Measurements from ENCODE around the gene ADRA1B.
A peak's percentile ranks its signal among the peaks of the same experiment; 100 is the strongest.
"Not testable (repeated sequence)": the region's sequence is repeated elsewhere in the genome, so short reads cannot be mapped to it uniquely, and the experiment has no call there.

Gene ADRA1B

GRCh38 chr5:159965838-159966128 lies 49.5 kb downstream of the ADRA1B start:
- DNase-seq (ENCODE audit: low read depth, low spot score): not testable (repeated sequence)

- DNase-seq (ENCODE audit: low read depth, low spot score): no peak
Measured at GRCh38 chr5:159969966-159970365, 53.7 kb downstream of the ADRA1B start.

GRCh38 chr5:159971038-159971437 lies 54.8 kb downstream of the ADRA1B start:
- DNase-seq (ENCODE audit: low read depth, low spot score): no peak

GRCh38 chr5:159971514-159971913 lies 55.2 kb downstream of the ADRA1B start:
- DNase-seq (ENCODE audit: low read depth, low spot score): no peak

- no peak for DNase-seq (ENCODE audit: low read depth, low spot score)
Measured at GRCh38 chr5:159971931-159972461, 55.7 kb downstream of the ADRA1B start.

GRCh38 chr5:159972538-159973362 lies 56.5 kb downstream of the ADRA1B start:
- no peak for DNase-seq (ENCODE audit: low read depth, low spot score)

- no peak for DNase-seq (ENCODE audit: low read depth, low spot score)
Measured at GRCh38 chr5:159975462-159976019, 59.3 kb downstream of the ADRA1B start.

GRCh38 chr5:159976921-159977320 lies 60.6 kb downstream of the ADRA1B start:
- no peak for DNase-seq (ENCODE audit: low read depth, low spot score)

GRCh38 chr5:159978358-159978757 lies 62.1 kb downstream of the ADRA1B start:
- no peak for DNase-seq (ENCODE audit: low read depth, low spot score)

- no peak for DNase-seq (ENCODE audit: low read depth, low spot score)
Measured at GRCh38 chr5:159982421-159983173, 66.3 kb downstream of the ADRA1B start.

- peak; percentile 33 for DNase-seq (ENCODE audit: low read depth, low spot score)
Measured at GRCh38 chr5:159987031-159987674, 70.9 kb downstream of the ADRA1B start.

GRCh38 chr5:159990506-159990905 lies 74.2 kb downstream of the ADRA1B start:
- no peak for DNase-seq (ENCODE audit: low read depth, low spot score)

- DNase-seq (ENCODE audit: low read depth, low spot score): no peak
Measured at GRCh38 chr5:159992566-159992965, 76.3 kb downstream of the ADRA1B start.

GRCh38 chr5:159993194-159993593 lies 76.9 kb downstream of the ADRA1B start:
- DNase-seq (ENCODE audit: low read depth, low spot score): no peak

GRCh38 chr5:159995907-159996306 lies 79.6 kb downstream of the ADRA1B start:
- no peak for DNase-seq (ENCODE audit: low read depth, low spot score)

GRCh38 chr5:160001457-160001856 lies 85.2 kb downstream of the ADRA1B start:
- no peak for DNase-seq (ENCODE audit: low read depth, low spot score)

- DNase-seq (ENCODE audit: low read depth, low spot score): no peak
Measured at GRCh38 chr5:160007514-160007913, 91.2 kb downstream of the ADRA1B start.

- not testable (repeated sequence) for DNase-seq (ENCODE audit: low read depth, low spot score)
Measured at GRCh38 chr5:160008529-160008876, 92.2 kb downstream of the ADRA1B start.

- peak; percentile 87 for DNase-seq (ENCODE audit: low read depth, low spot score)
Measured at GRCh38 chr5:160008877-160009590, 92.8 kb downstream of the ADRA1B start, which contains the start of gene TTC1. TTC1 (plus strand) TSS chr5:160009139; CDS start chr5:160010529, 1,390 bp downstream.

GRCh38 chr5:160009591-160009989 lies 93.3 kb downstream of the ADRA1B start:
- no peak for DNase-seq (ENCODE audit: low read depth, low spot score)

- no peak for DNase-seq (ENCODE audit: low read depth, low spot score)
Measured at GRCh38 chr5:160011471-160011870, 95.2 kb downstream of the ADRA1B start.

Measured in activated CD4-positive, CD25-positive, alpha-beta regulatory T cell treated with anti-CD3 and anti-CD28 coated beads, Interleukin-2, amount 50 U/mL, for 16 hours (primary cell).